NCI-H82 (cell line): ENCODE measurements around the gene FNDC3B.
"Not testable (repeated sequence)": the region's sequence is repeated elsewhere in the genome, so short reads cannot be mapped to it uniquely, and the experiment has no call there.

Experiments used
- DNase-seq: peaks from one replicate; lab custom pipeline; 2025; lab: John Stamatoyannopoulos, UW

The FNDC3B gene

DNA sequence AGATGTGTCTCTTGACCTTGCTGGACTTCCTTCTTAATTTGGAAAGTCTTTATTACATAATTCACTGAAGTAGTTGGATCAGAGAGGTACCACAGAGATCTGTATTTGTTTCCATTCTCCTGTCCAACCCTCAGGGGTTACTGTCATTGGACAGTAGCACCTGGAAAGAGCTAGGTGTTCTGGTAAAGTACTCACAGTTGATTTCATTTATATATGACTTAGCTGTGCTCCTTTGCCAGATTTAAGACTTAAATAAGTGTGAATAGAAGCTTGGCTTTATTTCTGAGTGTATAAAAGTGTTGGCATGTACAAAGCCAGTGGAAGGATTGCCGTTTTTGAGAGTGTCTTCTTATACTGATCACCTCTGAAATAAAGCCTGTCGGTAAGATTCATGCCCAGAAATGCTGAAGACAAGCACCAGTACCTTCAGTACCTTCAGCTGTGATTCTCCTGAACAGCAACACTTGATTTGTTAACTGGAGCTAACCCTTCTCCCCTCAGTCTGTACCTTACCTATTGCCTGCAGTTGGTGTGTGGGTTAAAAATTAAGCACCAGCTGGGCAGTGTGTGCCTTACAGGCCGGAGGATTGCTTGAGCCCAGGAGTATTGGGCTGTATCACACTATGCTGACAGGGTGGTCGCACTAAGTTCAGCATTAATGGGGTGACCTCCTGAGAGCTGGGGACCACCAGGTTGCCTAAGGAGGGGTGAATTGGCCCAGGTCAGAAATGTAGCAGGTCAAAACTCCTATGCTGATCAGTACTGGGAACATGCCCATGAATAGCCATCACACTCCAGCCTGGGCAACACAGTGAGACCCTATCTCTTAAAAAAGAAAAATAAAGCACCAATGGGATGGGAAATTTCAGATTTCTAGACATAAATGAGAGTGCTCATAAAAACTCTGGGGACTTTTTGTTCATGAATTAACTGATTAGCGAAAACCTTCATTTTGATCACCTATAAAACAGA, 197.7 kb downstream of the FNDC3B start:
- DNase-seq: no peak

DNA sequence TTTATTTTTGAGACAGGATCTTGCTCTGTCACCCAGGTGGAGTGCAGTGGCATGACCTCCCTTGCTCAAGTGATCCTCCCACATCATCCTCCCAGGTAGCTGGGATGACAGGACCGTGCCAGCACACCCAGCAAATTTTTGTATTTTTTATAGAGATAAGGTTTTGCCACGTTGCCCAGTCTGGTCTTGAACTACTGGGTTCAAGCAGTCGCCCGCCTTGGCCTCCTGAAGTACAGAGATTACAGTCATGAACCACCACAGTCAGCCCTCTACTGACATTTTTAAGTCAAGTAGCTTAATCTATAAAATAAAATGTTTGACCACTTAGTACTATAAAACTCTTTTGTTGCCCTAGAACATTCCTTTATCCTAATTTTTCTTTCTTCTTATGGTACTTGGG, 198.8 kb downstream of the FNDC3B start:
- no peak for DNase-seq

DNA sequence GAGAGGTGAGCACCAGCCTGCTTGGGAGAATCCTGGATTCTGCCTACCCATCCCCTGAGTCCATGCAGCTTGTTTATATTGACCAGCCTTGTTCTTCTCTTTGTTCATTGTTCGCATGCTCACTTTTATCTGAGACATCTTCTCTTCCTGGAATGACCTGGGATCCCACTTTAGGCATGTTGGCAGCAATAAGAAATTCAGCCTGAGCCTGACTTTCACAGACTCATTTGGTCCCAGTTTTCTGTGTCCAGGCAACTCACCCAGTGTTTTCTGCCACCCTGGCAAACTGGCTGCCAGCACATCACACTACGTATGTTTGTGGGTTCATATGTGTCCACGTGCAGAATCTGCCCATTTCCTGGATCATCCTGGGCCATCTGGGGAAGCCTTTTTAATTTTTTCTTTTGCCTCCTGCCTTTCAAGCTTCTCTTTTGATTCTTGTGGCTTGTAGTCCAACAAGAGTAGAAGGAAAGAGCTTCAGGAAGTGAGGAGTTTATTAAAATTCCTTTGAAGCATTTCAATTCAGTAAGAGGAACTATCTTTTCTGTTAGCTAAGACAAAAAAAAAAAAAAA, 199.9 kb downstream of the FNDC3B start:
- DNase-seq: no peak

DNA sequence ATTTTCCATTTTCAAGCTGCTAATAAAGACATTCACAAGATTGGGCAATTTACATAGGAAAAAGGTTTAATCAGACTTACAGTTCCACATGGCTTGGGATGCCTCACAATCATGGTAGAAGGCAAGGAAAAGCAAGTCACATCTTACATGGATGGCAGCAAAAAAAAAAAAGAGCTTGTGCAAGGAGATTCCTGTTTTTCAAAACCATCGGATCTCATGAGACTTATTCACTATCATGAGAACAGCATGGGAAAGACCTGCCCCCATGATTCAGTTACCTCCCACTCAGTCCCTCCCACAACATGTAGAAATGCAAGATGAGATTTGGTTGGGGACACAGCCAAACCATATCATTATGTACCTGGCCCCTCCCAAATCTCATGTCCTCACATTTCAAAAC, 202.0 kb downstream of the FNDC3B start:
- no peak for DNase-seq

DNA sequence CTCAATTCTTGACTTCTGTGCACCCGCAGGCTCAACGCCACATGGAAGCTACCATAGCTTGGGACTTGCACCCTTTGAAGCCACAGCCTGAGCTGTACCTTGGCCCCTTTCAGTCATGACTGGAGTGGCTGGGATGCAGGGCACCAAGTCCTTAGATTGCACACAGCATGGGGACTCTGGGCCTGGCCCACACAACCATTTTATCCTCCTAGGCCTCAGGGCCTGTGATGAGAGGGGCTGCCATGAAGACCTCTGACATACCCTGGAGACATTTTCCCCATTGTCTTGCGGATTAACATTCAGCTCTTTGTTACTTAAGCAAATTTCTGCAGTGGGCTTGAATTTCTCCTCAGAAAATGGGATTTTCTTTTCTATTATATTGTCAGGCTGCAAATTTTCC, 203.1 kb downstream of the FNDC3B start:
- not testable (repeated sequence) for DNase-seq

DNA sequence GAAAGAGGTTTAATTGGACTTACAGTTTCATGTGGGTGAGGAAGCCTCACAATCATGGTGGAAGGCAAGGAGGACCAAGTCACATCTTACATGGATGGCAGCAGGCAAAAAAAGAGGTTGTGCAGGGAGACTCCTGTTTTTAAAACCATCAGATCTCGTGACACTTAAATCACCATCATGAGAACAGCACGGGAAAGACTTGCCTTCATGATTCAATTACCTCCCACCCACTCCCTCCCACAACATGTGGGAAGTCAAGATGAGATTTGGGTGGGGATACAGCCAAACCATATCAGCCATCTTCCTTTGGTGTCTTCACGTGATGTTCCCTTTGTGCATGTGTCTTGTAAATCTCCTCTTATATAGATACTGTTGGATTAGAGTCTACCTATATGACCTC, 204.0 kb downstream of the FNDC3B start:
- DNase-seq: not testable (repeated sequence)

DNA sequence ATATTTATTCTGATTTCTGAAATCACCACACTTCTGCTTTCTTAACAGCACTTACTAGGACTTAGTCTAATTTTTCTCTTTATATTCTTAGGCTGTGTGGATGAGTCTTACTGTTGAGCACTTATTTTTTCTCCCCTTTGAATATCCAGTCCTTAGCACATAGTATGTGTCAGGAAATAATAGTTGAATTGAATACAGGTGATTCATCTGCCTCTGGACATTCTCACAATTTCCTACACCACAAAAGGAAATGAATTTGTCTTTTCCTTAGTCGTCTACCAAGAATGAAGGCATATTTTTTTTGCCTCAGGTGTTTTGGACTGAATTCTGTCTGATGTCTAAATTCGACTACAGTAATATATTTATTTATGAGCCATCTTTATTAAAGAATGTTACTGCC, 204.6 kb downstream of the FNDC3B start:
- DNase-seq: no peak

DNA sequence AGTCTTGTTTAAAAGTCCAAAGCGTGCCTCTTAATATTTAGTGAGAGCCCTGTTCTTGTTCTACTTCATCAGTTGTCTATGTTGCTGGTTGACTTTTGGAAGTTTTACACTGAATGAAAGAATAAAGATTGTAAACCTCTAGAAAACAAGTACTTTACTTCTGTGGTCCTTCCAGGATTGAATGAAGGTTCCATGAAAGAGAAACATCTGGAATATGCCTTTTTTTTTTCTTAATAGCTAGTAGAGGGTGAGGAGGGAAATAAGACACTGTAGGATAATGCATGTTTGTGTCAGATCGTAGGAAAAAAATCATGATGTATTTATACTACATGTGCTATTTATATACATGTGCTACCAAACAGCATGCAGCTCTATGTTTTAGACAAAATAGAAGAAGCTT, 205.9 kb downstream of the FNDC3B start:
- no peak for DNase-seq

DNA sequence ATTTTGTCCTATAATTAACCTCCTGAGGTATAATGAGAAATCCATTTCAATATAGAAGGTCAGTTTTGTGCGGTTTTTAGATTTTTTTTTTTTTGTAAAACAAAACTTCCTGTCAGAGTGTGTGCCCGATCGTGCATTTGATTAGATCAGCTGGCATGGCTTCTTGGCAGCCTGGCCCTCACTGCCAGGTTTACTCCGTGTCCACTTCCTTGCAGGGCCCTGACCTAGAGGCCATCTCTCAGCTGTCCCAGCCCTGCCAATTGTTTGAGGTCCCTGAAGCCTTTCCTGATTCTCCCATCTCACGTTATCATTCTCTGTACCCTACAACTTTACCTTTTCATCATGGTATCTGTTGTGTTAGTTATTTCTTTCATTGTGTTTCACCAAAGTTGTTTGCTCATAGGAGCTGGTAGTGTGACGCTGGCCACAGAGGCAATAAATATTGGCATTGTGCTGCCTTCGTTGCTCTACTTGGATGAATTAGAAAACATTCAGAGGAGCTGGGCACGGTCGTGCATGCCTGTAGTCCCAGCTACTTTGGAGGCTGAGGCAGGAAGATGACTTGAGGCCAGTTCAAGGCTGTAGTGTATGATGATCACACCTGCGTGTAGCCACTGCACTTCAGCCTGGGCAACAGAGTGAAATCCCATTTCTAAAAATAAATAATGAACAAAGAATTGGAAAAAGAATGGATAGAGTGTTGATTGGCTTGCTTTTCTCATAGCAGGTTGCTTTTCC, 206.9 kb downstream of the FNDC3B start:
- DNase-seq: no peak

DNA sequence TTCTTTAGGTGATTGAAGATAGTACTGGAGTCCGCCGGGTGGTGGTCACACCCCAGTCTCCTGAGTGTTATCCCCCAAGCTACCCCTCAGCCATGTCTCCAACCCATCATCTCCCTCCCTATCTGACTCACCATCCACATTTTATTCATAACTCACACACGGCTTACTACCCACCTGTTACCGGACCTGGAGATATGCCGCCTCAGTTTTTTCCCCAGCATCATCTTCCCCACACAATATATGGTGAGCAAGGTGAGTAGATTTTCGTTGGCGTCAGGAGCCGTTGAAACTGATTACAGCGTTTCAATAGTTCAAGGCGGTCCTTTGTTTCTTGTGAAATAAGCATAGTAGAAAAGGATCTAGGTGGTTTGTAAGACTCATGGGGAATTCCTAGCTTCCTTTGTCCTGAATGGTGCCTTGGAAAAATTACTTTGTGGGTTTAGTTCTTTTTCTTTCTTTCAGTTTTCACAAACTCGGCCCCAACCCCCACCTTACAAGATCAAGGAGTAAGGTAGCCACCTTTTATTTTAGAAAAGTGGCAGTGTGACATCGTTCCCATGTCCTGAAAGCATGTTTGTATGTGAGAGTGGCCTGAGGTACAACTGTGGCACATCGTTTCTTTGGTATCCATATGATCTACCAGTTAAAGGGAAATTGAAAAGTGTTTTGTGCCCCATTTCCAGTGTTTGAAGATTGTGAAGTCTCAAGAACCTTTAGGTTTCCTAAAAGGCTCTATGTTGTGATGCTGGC, 208.3 kb downstream of the FNDC3B start:
- DNase-seq: no peak

DNA sequence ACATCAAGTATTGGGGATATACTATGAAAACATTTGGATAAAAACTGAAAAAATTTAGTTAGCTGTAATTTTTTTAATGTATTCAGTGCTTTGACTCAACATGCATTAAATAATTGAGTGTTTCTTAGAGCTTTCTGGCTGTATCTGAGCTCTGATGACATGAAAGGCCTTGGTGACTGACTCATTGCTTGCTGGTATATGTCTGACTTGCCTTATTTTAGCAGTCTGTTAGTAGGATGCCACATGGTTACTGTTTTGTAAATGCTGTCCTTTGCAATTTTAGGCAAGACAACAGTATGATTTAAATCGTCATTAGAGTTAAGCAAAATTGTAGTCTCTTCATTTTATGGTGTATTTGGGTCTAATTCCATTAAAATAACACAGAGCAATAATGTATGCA, 209.7 kb downstream of the FNDC3B start:
- no peak for DNase-seq

DNA sequence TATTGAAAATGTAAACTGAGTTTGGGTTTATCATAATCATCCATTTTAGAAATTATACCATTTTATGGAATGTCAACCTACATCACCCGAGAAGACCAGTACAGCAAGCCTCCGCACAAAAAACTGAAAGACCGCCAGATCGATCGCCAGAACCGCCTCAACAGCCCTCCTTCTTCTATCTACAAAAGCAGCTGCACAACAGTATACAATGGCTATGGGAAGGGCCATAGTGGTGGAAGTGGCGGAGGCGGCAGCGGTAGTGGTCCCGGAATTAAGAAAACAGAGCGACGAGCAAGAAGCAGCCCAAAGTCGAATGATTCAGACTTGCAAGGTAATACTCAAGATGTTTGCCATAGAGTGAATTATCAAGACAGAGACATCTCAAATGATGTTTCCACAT, 211.8 kb downstream of the FNDC3B start:
- DNase-seq: no peak

DNA sequence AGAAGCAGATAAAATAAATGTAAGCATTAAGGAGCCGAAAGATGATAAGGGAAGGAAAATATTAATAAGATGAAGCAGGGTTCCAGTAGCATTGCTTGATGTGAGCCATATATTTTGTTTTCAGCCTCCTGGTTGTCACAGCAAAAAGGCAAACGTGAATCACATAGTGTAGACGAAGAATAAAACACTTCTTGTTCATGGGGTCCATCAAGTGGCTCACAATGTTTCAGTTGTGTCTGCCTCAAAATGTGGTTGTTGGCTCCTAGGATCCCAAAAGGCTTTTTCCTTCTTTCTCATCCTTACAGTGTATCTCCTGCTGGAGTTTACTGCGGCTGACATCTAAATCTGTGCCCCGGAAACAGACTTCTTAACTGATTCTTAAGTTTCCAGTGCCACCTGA, 213.8 kb downstream of the FNDC3B start:
- no peak for DNase-seq

DNA sequence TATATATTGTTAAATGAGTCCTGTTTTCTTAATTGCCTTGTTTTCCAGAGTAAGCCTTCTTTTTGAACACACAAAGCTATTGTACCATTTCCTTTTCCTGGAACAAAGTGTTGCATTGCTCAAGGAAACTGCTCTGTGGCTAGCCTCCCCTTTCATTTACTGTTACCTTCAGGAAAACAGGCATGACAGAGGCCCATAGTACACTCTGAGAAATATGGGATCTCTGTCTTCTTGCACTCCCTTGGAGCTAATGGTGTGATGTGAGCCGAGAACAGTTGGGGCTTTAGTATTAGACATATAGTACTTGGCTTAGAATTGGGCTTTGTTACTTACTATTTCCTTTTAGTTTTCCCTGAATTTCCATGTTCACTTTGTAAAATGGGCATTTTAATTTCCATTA, 215.2 kb downstream of the FNDC3B start:
- DNase-seq: no peak

DNA sequence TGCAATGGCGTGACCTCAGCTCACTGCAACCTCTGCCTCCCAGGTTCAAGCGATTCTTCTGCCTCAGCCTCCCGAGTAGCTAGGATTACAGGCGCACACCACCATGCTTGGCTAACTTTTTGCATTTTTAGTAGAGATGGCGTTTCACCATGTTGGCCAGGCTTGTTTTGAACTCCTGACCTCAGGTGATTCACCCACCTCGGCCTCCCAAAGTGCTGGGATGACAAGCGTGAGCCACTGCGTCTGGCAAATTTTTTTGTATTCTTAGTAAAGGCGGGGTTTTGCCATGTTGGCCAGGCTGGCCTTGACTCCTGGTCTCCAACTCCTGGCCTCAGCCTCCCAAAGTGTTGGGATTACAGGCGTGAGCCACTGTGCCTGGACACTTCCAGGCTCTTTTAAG, 215.9 kb downstream of the FNDC3B start:
- not testable (repeated sequence) for DNase-seq

DNA sequence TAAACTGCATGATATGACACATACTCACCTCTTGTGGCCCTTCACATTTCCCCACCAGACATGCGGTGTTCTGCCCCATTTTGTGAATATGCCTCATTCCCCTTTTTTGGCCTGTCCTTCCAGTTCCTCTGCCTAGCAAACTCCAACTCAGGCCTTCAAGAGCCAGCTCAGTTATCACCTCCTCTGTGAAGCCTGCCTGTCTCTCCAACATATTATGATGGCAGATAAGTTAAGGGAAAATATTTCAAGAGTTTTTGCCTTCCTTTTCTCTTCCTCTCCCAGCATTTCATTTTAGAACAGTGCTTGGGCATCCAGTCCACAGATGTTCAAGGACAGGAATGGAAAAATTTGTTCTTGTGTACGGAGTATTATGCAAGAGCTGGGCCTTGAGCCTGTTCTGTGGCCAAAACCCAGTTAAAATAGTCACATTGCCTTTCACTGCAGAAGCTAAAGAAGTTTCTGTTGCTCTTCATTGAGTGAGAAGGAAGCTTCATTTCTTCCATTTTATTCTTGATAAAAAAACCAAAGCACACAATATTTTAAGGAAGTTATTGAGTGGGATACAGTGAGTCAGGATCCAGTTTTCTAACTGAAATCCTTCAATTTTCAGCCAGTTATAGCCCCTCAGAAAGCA, 216.8 kb downstream of the FNDC3B start:
- DNase-seq: no peak

DNA sequence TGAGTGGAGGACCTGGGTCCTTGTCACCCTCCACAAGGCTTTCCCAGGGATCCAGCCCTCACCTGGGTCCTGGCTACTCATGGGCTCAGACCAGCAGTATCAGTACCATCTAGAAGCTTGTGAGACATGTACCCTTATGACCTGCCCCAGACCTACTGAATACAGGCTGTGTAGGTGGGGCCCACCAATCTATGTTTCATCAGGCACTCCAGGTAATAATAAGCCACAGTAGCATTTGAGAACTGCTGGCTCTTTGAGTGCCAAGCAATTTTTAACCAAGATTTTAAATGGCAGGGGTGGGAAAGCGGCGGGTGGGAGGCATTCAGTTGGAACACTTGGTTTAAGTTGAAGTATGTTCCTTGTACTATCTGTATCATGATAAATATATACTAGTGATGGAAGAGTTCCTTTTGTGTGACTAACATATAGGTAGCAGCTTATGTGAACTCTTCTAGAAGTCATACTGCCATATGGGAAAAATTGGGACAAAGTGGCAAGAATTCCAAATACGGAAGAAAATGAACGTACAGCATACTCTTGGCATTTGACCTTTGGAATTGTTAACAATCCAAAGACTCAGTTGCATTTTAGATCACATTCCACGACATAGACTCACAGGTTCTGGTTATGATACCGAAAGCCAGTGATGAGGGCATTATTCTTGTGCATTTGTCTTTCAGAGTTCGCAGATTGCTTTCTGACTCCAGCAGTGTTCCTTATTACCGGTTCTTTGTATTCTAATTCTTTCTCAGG, 218.4 kb downstream of the FNDC3B start:
- DNase-seq: no peak

DNA sequence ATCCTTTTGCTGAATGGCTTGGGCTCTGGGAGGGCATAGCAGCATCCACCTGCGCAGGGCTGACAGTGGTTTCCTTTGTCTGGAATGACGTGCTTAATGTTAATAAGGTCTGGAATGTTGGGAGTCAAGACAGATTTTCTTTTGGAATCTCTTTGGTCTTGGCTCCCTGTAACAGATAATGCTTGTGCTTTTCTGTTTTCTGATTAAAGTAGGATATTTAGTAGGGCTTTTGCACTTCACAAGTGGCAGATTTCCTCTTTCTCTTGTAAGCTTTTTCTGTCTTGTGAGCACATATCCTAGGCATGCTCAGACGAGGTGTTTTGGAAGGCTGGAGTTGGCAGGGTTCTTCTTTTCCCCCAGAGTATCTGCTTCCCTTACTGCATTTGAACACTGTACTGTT, 219.2 kb downstream of the FNDC3B start:
- DNase-seq: no peak

DNA sequence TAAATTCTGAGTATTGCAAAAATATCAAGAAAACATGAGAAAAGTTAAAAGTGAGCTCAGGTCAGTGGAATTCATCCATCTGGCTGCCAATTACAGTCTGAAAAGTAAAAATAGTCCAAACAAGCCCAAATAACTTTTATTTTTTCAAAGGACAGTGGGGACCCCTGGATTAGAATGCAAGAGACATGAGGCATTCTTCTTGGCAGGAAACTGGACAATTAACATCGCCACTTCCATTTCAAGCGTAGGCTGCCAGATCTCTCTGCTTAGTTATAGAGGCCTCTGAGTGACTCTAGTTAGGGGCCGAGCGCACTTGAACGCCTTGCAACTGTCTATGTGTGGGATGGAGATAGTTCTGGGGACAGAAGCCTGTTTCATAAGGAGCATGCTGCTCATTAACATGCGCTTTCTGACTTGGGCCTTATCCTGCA, 219.7 kb downstream of the FNDC3B start:
- DNase-seq: no peak

DNA sequence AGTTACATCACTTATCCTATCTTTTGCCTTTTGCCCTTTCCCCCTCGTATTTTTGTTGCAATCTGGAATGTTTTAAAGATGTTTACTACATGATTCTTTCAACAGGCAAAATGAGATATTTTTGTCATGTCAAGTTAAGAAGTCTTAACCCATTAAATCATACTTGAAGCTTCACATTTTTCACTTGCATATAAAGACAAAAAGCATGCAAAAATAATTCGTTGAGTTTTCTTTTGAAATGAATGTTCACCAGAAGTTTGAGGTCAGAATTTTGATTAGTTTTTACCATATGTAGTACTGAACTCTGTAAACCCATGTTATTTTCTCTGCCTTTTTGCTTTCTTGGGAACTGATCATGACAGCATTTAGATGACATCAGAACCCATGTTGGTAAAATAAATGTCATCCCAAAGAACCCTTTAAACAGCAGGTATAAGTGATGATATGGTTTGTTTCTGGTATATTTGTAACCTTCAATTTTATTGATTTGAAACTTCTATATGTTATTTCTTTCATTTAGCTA, 220.4 kb downstream of the FNDC3B start:
- no peak for DNase-seq

DNA sequence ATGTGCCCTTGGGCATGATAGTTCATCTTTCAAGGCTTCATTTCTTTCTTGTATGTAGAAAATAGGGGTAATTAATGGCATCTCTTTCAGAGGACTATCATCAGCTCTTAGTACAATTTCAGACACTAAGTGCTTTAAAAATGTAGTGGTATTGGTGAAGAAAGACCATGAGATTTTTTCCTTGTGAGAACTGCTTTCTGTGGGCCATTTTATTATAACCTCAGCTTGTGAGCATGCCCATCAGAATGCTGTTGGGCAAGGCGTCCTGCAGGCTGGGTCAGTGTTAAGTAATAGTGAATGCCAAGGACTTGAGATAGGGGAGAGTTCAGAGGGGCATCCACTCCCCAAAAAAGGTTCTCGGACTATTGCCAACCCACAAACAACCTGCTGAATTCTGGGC, 221.0 kb downstream of the FNDC3B start:
- no peak for DNase-seq
